ENCODE results near the gene VASN. TPM values are rescaled to one million over a fixed set of nuclear protein-coding genes. Genes with fewer than 3 reads are reported as not detected.

VASN gene
- total RNA-seq, 1 experiment from 2014 or later, result 45.3 TPM

- H3F3A ChIP-seq (ENCODE audit: insufficient read depth, low read depth), result peaks cover 9% of the 10 kb centered on the region; the same call in 1 of the 2 replicates
- no peaks in the 10 kb centered on the region for H3K9me3 ChIP-seq (ENCODE audit: insufficient read depth, low read depth)
- ChIA-PET CTCF (interaction anchor here (0.6 kb wide), 1 partner anchor 45 kb away, joined by 5 read pairs; no protein-coding TSS in a partner anchor), POLR2A (ENCODE audit: unreplicated experiment) (interaction anchor here (0.6 to 0.7 kb wide), 2 partner anchors 53 to 556 kb away, joined by 6 to 7 read pairs; no protein-coding TSS in a partner anchor)
- H3K4me2 ChIP-seq, result no peak overlapping the region
- no peak overlapping the region for H3K4me3 ChIP-seq
- DNase-seq, result no peak
- no TSS peak for BruUV-seq (replicated peaks)
- no peak for TF ChIP-seq CTCF (conservative IDR thresholded peaks at IDR 0.05)
- no peak for TF ChIP-seq EZH2 (IDR thresholded peaks at IDR 0.05; ENCODE audit: low read depth)
- H3K36me3 ChIP-seq (ENCODE audit: low read depth), result no peaks in the 10 kb centered on the region
- no peak overlapping the region for H2AFZ ChIP-seq
- no peaks in the 10 kb centered on the region for H3K9me2 ChIP-seq (ENCODE audit: insufficient read depth)
- no peaks in the 10 kb centered on the region for H3K27me3 ChIP-seq (ENCODE audit: insufficient read depth, low read depth)
- no peak overlapping the region for H3K27ac ChIP-seq
- peaks cover 30% of the 10 kb centered on the region for H4K20me1 ChIP-seq (ENCODE audit: insufficient read depth)
- H3K4me1 ChIP-seq (replicated peaks; ENCODE audit: insufficient read depth), result no peaks in the 10 kb centered on the region
- H3K79me2 ChIP-seq (ENCODE audit: low read depth), result no peaks in the 10 kb centered on the region
- intact Hi-C loops (cut with micrococcal nuclease; ENCODE audit: unreplicated experiment), result no loop called here
Observed at GRCh38 chr16:4334724-4335495, 36.7 kb upstream of the VASN start.

- no peaks in the 10 kb centered on the region for H3K4me1 ChIP-seq (replicated peaks; ENCODE audit: insufficient read depth)
Observed at GRCh38 chr16:4336701-4337539, 34.7 kb upstream of the VASN start.

More at GRCh38 chr16:4336701-4337539, 34.7 kb upstream of the VASN start:
- no peaks in the 10 kb centered on the region for H3K9me3 ChIP-seq (ENCODE audit: insufficient read depth, low read depth)
- no TSS peak for BruUV-seq (replicated peaks)
- no peak for TF ChIP-seq CTCF (conservative IDR thresholded peaks at IDR 0.05)
- no peak for TF ChIP-seq EZH2 (IDR thresholded peaks at IDR 0.05; ENCODE audit: low read depth)
- intact Hi-C loops (cut with micrococcal nuclease; ENCODE audit: unreplicated experiment), result no loop called here
- H3K4me2 ChIP-seq, result no peak overlapping the region
- H4K20me1 ChIP-seq (ENCODE audit: insufficient read depth), result peaks cover 26% of the 10 kb centered on the region
- H3K9me2 ChIP-seq (ENCODE audit: insufficient read depth), result no peaks in the 10 kb centered on the region
- peaks cover 7% of the 10 kb centered on the region; the same call in 1 of the 2 replicates for H3F3A ChIP-seq (ENCODE audit: insufficient read depth, low read depth)
- no peak overlapping the region for H3K4me3 ChIP-seq
- H2AFZ ChIP-seq, result no peak overlapping the region
- ChIA-PET CTCF (no interaction called here), POLR2A (ENCODE audit: unreplicated experiment) (no interaction called here)
- no peaks in the 10 kb centered on the region for H3K79me2 ChIP-seq (ENCODE audit: low read depth)
- no peaks in the 10 kb centered on the region for H3K27me3 ChIP-seq (ENCODE audit: insufficient read depth, low read depth)
- no peaks in the 10 kb centered on the region for H3K36me3 ChIP-seq (ENCODE audit: low read depth)
- no peak overlapping the region for H3K27ac ChIP-seq
- DNase-seq, result no peak
